ENCODE data around the gene EIF4G1.

The EIF4G1 gene

GRCh38 chr3:184382326-184383032, 68.1 kb downstream of the EIF4G1 start:
- Histone ChIP-seq H3K9me3 (ENCODE audit: insufficient read depth, low read depth, low read length) (no peaks in the 10 kb centered on the region), H3K4me1 (ENCODE audit: insufficient read depth, low read length, poor library complexity, severe bottlenecking) (no peaks in the 10 kb centered on the region), H3K9me2 (replicated peaks; ENCODE audit: low read depth, low read length) (no peaks in the 10 kb centered on the region), H3K9ac (ENCODE audit: low read depth, low read length, poor library complexity, severe bottlenecking) (no peak overlapping the region), H3K27me3 (ENCODE audit: insufficient read depth, low read length, poor library complexity, severe bottlenecking) (no peaks in the 10 kb centered on the region), H3F3A (ENCODE audit: low read depth) (no peaks in the 10 kb centered on the region), H2AFZ (ENCODE audit: low read length) (no peak overlapping the region), H4K20me1 (ENCODE audit: insufficient read depth, low read length, poor library complexity, severe bottlenecking) (no peaks in the 10 kb centered on the region), H3K4me2 (ENCODE audit: low read depth, low read length, poor library complexity, severe bottlenecking) (no peak overlapping the region), H3K79me2 (ENCODE audit: insufficient read depth, low read length) (no peaks in the 10 kb centered on the region), H3K36me3 (ENCODE audit: insufficient read depth, low read length) (no peaks in the 10 kb centered on the region), H3K4me3 (ENCODE audit: low read length, poor library complexity, severe bottlenecking) (no peak overlapping the region)
- TF ChIP-seq CTCF (conservative IDR thresholded peaks at IDR 0.05; ENCODE audit: low read length) (no peak), EZH2phosphoT487 (IDR thresholded peaks at IDR 0.05; ENCODE audit: borderline replicate concordance) (no peak)

- no peaks in the 10 kb centered on the region for H3K4me1 ChIP-seq (ENCODE audit: insufficient read depth, low read length, poor library complexity, severe bottlenecking)
- H3K4me2 ChIP-seq (ENCODE audit: low read depth, low read length, poor library complexity, severe bottlenecking): no peak overlapping the region
- H3K79me2 ChIP-seq (ENCODE audit: insufficient read depth, low read length): no peaks in the 10 kb centered on the region
- no peaks in the 10 kb centered on the region for H3K36me3 ChIP-seq (ENCODE audit: insufficient read depth, low read length)
- H3F3A ChIP-seq (ENCODE audit: low read depth): no peaks in the 10 kb centered on the region
- TF ChIP-seq CTCF (conservative IDR thresholded peaks at IDR 0.05; ENCODE audit: low read length) (no peak), EZH2phosphoT487 (IDR thresholded peaks at IDR 0.05; ENCODE audit: borderline replicate concordance) (no peak)
- H3K4me3 ChIP-seq (ENCODE audit: low read length, poor library complexity, severe bottlenecking): no peak overlapping the region
- H3K9me3 ChIP-seq (ENCODE audit: insufficient read depth, low read depth, low read length): no peaks in the 10 kb centered on the region
- no peak overlapping the region for H3K9ac ChIP-seq (ENCODE audit: low read depth, low read length, poor library complexity, severe bottlenecking)
- no peaks in the 10 kb centered on the region for H4K20me1 ChIP-seq (ENCODE audit: insufficient read depth, low read length, poor library complexity, severe bottlenecking)
- H3K9me2 ChIP-seq (replicated peaks; ENCODE audit: low read depth, low read length): no peaks in the 10 kb centered on the region
- no peaks in the 10 kb centered on the region for H3K27me3 ChIP-seq (ENCODE audit: insufficient read depth, low read length, poor library complexity, severe bottlenecking)
- no peak overlapping the region for H2AFZ ChIP-seq (ENCODE audit: low read length)
Observed at GRCh38 chr3:184383033-184383740, 68.8 kb downstream of the EIF4G1 start.

- H4K20me1 ChIP-seq (ENCODE audit: insufficient read depth, low read length, poor library complexity, severe bottlenecking): no peaks in the 10 kb centered on the region
- H2AFZ ChIP-seq (ENCODE audit: low read length): no peak overlapping the region
- H3K36me3 ChIP-seq (ENCODE audit: insufficient read depth, low read length): no peaks in the 10 kb centered on the region
- no peak overlapping the region for H3K4me3 ChIP-seq (ENCODE audit: low read length, poor library complexity, severe bottlenecking)
- H3K27me3 ChIP-seq (ENCODE audit: insufficient read depth, low read length, poor library complexity, severe bottlenecking): no peaks in the 10 kb centered on the region
- H3K9me3 ChIP-seq (ENCODE audit: insufficient read depth, low read depth, low read length): no peaks in the 10 kb centered on the region
- H3K9ac ChIP-seq (ENCODE audit: low read depth, low read length, poor library complexity, severe bottlenecking): no peak overlapping the region
- TF ChIP-seq EZH2phosphoT487 (IDR thresholded peaks at IDR 0.05; ENCODE audit: borderline replicate concordance) (no peak), CTCF (conservative IDR thresholded peaks at IDR 0.05; ENCODE audit: low read length) (no peak)
- H3K4me1 ChIP-seq (ENCODE audit: insufficient read depth, low read length, poor library complexity, severe bottlenecking): no peaks in the 10 kb centered on the region
- no peaks in the 10 kb centered on the region for H3K79me2 ChIP-seq (ENCODE audit: insufficient read depth, low read length)
- no peaks in the 10 kb centered on the region for H3K9me2 ChIP-seq (replicated peaks; ENCODE audit: low read depth, low read length)
- H3K4me2 ChIP-seq (ENCODE audit: low read depth, low read length, poor library complexity, severe bottlenecking): no peak overlapping the region
- H3F3A ChIP-seq (ENCODE audit: low read depth): no peaks in the 10 kb centered on the region
Observed at GRCh38 chr3:184384342-184384741, 69.9 kb downstream of the EIF4G1 start.
